Measurements from ENCODE around the gene SPATA4. TPM values are rescaled to one million over a fixed set of nuclear protein-coding genes. Genes with fewer than 3 reads are reported as not detected.
A peak's percentile ranks its signal among the peaks of the same experiment; 100 is the strongest.

Gene SPATA4
- total and polyA plus RNA-seq, 2 of the 13 experiments (the other 11 are each of a cell fraction or from before 2014, with no cell fraction given) = not detected

GRCh38 chr4:176242764-176243347, 47.5 kb upstream of the SPATA4 start (continued):
- TF ChIP-seq ZBTB40 (IDR thresholded peaks at IDR 0.05) (peak; percentile 63), ZBTB40 (CRISPR knock-in tag; IDR thresholded peaks at IDR 0.05) (peak; percentile 72; the same call in 1 of the 2 replicates), SP2 (CRISPR knock-in tag; IDR thresholded peaks at IDR 0.05) (no peak), EZH2 (conservative IDR thresholded peaks at IDR 0.05; ENCODE audit: low read depth, low read length) (no peak)
- TF ChIP-seq, protein P1, sequence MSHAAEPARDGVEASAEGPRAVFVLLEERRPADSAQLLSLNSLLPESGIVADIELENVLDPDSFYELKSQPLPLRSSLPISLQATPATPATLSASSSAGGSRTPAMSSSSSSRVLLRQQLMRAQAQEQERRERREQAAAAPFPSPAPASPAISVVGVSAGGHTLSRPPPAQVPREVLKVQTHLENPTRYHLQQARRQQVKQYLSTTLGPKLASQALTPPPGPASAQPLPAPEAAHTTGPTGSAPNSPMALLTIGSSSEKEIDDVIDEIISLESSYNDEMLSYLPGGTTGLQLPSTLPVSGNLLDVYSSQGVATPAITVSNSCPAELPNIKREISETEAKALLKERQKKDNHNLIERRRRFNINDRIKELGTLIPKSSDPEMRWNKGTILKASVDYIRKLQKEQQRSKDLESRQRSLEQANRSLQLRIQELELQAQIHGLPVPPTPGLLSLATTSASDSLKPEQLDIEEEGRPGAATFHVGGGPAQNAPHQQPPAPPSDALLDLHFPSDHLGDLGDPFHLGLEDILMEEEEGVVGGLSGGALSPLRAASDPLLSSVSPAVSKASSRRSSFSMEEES (CRISPR knock-in tag; IDR thresholded peaks at IDR 0.05) = no peak
- TF ChIP-seq, protein P2, sequence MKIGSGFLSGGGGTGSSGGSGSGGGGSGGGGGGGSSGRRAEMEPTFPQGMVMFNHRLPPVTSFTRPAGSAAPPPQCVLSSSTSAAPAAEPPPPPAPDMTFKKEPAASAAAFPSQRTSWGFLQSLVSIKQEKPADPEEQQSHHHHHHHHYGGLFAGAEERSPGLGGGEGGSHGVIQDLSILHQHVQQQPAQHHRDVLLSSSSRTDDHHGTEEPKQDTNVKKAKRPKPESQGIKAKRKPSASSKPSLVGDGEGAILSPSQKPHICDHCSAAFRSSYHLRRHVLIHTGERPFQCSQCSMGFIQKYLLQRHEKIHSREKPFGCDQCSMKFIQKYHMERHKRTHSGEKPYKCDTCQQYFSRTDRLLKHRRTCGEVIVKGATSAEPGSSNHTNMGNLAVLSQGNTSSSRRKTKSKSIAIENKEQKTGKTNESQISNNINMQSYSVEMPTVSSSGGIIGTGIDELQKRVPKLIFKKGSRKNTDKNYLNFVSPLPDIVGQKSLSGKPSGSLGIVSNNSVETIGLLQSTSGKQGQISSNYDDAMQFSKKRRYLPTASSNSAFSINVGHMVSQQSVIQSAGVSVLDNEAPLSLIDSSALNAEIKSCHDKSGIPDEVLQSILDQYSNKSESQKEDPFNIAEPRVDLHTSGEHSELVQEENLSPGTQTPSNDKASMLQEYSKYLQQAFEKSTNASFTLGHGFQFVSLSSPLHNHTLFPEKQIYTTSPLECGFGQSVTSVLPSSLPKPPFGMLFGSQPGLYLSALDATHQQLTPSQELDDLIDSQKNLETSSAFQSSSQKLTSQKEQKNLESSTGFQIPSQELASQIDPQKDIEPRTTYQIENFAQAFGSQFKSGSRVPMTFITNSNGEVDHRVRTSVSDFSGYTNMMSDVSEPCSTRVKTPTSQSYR (CRISPR knock-in tag; IDR thresholded peaks at IDR 0.05; ENCODE audit: borderline replicate concordance) = no peak
